Activated T-helper 2 cell treated with anti-CD3 and anti-CD28 coated beads, Interferon-gamma antibody, Interleukin-2, Interleukin-4, amounts not matched to agents 10 μg/mL and 5 μg/mL and 100 μg/mL, durations not matched to agents 14 hours and 24 hours and 36 hours (primary cell): ENCODE data around the gene ATP5IF1. TPM values are rescaled to one million over a fixed set of nuclear protein-coding genes. Genes with fewer than 3 reads are reported as not detected.

Source experiments
- DNase-seq: peaks from one replicate; pipeline ENCODE4 v3.0.0; 2021; ENCODE audit warnings: low spot score
- H3K27ac Mint-ChIP-seq: one replicate; pipeline ENCODE4 v1.8.0; 2021; ENCODE audit warnings: mixed read lengths
- H3K27me3 Mint-ChIP-seq: one replicate; pipeline ENCODE4 v1.8.0; 2021; ENCODE audit warnings: low read depth, mixed read lengths
- H3K36me3 Mint-ChIP-seq: one replicate; pipeline ENCODE4 v1.8.0; 2021; ENCODE audit warnings: low read depth, mixed read lengths
- H3K4me1 Mint-ChIP-seq: one replicate; pipeline ENCODE4 v1.8.0; 2021; ENCODE audit warnings: low read depth, mixed read lengths
- H3K4me3 Mint-ChIP-seq: one replicate; pipeline ENCODE4 v1.8.0; 2021; ENCODE audit warnings: low read depth, mild to moderate bottlenecking, moderate library complexity, mixed read lengths
- H3K9me3 Mint-ChIP-seq: one replicate; pipeline ENCODE4 v1.8.0; 2021; ENCODE audit warnings: mixed read lengths
- intact Hi-C: fragments of 100-400 bp; cut with micrococcal nuclease; formaldehyde crosslinking; loops from one replicate; pipeline ENCODE4 v1.15.1; 2023
- total RNA-seq: library from RNA; stranded (reverse); gene quantifications from 2 replicates; pipeline ENCODE4 v1.2.3, GENCODE V29; 2022

Gene ATP5IF1
- total RNA-seq, 1 donor from 2014 or later, result 137 TPM

DNA sequence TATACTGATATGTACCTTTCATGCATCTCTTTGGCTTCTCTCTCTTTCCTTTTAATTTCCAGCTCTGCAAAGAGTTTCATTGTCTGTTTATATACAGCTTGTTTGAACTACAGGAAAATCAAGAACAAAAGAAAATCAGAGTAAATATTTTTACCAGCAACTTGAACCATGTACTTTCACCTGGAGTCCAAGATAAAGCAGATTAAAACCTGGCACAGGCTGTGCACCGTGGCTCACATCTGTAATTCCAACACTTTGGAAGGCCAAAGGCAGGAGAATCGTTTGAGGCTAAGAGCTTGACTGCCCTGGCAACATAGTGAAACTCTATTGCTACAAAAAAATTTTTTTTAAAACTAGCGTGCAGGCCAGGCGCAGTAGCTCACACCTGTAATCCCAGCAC is 30.7 kb upstream of the ATP5IF1 start:
- no peaks in the 10 kb centered on the region for H3K27me3 Mint-ChIP-seq
- H3K4me3 Mint-ChIP-seq, result no peak overlapping the region
- no peak for DNase-seq
- peaks cover 24% of the 10 kb centered on the region for H3K4me1 Mint-ChIP-seq
- peaks cover 76% of the 10 kb centered on the region for H3K36me3 Mint-ChIP-seq
- no peaks in the 10 kb centered on the region for H3K9me3 Mint-ChIP-seq
- intact Hi-C loops, result loop anchor here (10.0 kb wide), 1 partner anchor 350 kb away; no protein-coding TSS in a partner anchor
- no peak overlapping the region for H3K27ac Mint-ChIP-seq

- H3K9me3 Mint-ChIP-seq, result no peaks in the 10 kb centered on the region
- H3K27me3 Mint-ChIP-seq, result no peaks in the 10 kb centered on the region
- H3K4me3 Mint-ChIP-seq, result no peak overlapping the region
- peaks cover 60% of the 10 kb centered on the region for H3K36me3 Mint-ChIP-seq
- intact Hi-C loops, result loop anchor here (1.0 to 10.0 kb wide), 2 partner anchors 118 to 354 kb away; no protein-coding TSS in a partner anchor
- H3K4me1 Mint-ChIP-seq, result peaks cover 14% of the 10 kb centered on the region
- H3K27ac Mint-ChIP-seq, result no peak overlapping the region
- peak; percentile 44 for DNase-seq
Measured at GRCh38 chr1:28208818-28209441, 27.0 kb upstream of the ATP5IF1 start.

DNA sequence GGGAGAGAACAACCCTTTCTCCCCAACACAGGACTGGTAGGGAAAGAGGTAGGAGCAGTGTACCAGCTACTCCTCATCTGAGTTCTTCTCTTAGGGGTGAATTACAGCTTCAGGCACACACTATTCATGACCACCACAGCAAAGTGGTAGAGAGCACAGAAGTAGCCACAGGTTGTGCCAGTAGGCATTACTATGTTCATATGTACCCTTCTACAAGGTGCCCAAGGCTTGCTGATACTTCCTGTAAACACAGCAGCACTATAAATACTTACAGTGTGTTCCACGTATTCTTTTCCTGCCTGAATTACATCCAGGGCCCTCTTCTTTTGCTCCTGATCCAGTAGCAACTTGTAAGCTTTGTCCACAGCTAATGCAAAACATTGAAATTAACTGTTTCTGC is 26.2 kb upstream of the ATP5IF1 start:
- DNase-seq, result no peak
- Mint-ChIP-seq H3K4me3 (no peak overlapping the region), H3K9me3 (no peaks in the 10 kb centered on the region), H3K36me3 (peaks cover 53% of the 10 kb centered on the region), H3K27ac (no peak overlapping the region), H3K27me3 (no peaks in the 10 kb centered on the region), H3K4me1 (peaks cover 14% of the 10 kb centered on the region)
- intact Hi-C loops, result loop anchor here (1.0 to 10.0 kb wide), 2 partner anchors 118 to 355 kb away; no protein-coding TSS in a partner anchor

DNA sequence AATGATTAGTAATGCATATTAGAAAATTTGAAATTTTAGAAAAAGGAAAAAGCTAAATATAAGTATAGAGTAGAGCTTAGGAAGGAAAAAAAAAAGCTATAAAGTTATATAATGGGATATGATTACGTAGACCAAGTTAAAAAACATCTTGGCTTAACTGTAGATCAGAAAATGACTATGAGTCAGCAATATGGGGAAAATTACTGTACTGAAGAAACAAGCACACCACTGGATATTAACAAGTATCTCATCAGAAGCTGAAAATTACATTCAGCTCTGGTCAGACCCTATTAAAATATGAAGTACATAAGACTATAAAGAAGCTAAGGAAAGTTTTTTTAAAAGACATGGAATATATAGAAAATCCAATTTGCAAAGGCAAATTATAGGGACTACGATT is 22.6 kb upstream of the ATP5IF1 start:
- intact Hi-C loops, result no loop called here
- Mint-ChIP-seq H3K27me3 (no peaks in the 10 kb centered on the region), H3K36me3 (peaks cover 38% of the 10 kb centered on the region), H3K4me3 (no peak overlapping the region), H3K4me1 (peaks cover 12% of the 10 kb centered on the region), H3K27ac (no peak overlapping the region), H3K9me3 (no peaks in the 10 kb centered on the region)
- DNase-seq, result no peak

DNA sequence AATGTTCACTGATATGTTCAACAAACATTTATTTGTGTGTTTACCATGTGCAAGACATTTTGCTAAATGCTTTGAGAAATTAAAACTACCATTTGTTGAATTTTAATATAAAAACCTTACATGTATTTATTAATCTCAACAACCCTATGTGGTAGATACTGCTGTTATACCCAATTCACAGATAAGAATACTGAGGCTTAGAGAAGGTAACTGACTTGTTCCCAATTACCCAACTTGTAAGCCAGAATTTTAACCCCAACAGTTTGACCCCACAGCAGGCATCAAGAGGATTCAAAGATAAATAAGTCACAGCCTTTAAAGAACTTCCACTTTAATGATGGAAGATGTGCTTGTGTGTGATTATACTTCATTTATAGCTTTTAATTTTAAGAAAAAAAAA is 6.8 kb upstream of the ATP5IF1 start:
- Mint-ChIP-seq H3K27ac (no peak overlapping the region), H3K4me1 (peaks cover 10% of the 10 kb centered on the region), H3K27me3 (no peaks in the 10 kb centered on the region), H3K36me3 (peaks cover 46% of the 10 kb centered on the region), H3K4me3 (no peak overlapping the region), H3K9me3 (no peaks in the 10 kb centered on the region)
- DNase-seq, result no peak
- intact Hi-C loops, result no loop called here

GRCh38 chr1:28229996-28230395 is 5.9 kb upstream of the ATP5IF1 start:
- intact Hi-C loops, result no loop called here

DNA sequence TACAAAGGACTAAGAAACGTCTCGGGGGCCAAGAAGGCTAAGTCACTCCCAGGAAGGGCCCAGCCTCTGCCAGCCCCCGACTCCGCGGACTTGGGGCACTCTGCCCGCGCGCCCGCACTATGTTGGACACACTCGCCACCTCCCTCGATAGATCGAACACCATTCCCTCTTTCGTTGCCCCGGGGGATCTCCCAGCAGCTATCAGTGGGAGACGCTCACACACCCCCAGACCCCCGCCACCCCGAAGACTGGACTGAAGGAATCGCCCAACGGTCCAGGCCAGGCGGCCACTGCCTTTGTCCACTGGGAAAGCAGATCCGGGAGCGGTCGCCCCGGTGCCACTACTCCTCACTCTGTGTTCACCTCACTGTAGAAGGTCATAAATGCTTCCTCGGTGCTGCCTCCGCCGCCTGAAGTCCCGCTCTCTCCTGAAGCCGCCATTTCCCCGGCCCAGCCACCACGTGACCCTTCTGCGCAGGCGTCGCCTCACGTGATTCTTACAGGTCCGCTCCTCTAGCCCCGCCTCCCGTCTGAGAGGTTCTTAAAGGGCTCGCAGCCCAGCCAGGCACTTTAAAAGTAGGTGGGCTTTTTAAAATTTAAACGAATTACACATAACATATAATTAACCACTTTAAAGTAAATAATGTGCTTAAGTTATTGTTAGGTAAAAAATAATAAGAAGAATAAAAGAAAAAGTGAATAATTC is 3.2 kb upstream of the ATP5IF1 start, which contains the start of gene DNAJC8:
DNAJC8 (minus strand) TSS at position 472 of the 706 bp plus-strand sequence; CDS start at position 441, 31 bp downstream.
- DNase-seq, result peak; percentile 91
- intact Hi-C loops, result no loop called here
- H3K4me1 Mint-ChIP-seq, result peaks cover 13% of the 10 kb centered on the region
- H3K36me3 Mint-ChIP-seq, result peaks cover 21% of the 10 kb centered on the region
- no peaks in the 10 kb centered on the region for H3K27me3 Mint-ChIP-seq
- peak within 1 kb of the TSS; percentile 96 for H3K4me3 Mint-ChIP-seq
- peak within 1 kb of the TSS; percentile 94 for H3K27ac Mint-ChIP-seq
- H3K9me3 Mint-ChIP-seq, result no peaks in the 10 kb centered on the region

More at GRCh38 chr1:28229996-28230395, 5.9 kb upstream of the ATP5IF1 start:
- Mint-ChIP-seq H3K27ac (no peak overlapping the region), H3K36me3 (peaks cover 41% of the 10 kb centered on the region), H3K9me3 (no peaks in the 10 kb centered on the region), H3K27me3 (no peaks in the 10 kb centered on the region), H3K4me3 (no peak overlapping the region), H3K4me1 (peaks cover 13% of the 10 kb centered on the region)
- no peak for DNase-seq

- Mint-ChIP-seq H3K36me3 (peaks cover 17% of the 10 kb centered on the region), H3K4me1 (peaks cover 13% of the 10 kb centered on the region), H3K4me3 (peak overlapping the region; percentile 14), H3K27me3 (no peaks in the 10 kb centered on the region), H3K27ac (no peak overlapping the region), H3K9me3 (no peaks in the 10 kb centered on the region)
- intact Hi-C loops, result no loop called here
- DNase-seq, result no peak
Measured at GRCh38 chr1:28233264-28233606, 2.7 kb upstream of the ATP5IF1 start.

DNA sequence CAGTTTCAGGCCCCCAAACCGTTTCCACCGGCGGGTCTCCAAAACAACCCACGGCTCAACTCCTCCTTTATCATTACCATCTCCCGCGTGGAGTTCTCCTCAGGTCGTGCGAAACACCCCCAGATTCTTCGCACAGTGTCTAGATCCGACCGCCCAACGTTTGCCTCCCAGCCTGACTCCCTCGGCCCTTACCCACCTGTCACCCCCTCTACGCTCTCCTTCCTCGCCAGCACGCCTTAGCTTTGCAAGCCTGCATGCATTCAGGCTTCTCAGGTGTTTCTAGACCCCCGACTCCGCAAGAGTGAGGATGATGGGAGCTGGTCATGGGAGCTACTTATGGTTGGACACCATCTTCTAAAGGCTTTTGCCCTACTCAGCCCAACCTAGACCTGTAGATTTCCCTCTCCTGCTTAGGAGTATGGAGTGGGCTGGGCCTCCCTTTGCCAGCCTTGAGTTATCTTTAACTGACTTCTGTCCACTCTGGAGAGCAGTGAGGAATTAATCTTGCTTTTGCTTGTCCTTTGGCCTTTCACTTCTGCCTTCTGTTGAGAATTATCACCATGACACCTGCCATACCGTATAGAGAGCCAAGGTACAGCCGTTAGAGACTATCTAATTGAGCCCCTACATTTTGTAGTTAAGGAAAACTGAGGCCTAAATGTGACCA is 865 bp downstream of the ATP5IF1 start:
- H3K4me3 Mint-ChIP-seq, result no peak overlapping the region
- no peaks in the 10 kb centered on the region for H3K9me3 Mint-ChIP-seq
- peaks cover 7% of the 10 kb centered on the region for H3K36me3 Mint-ChIP-seq
- no peaks in the 10 kb centered on the region for H3K27me3 Mint-ChIP-seq
- H3K4me1 Mint-ChIP-seq, result peaks cover 7% of the 10 kb centered on the region
- DNase-seq, result no peak
- intact Hi-C loops, result loop anchor here (1.0 to 5.0 kb wide), 2 partner anchors 10 to 501 kb away; partner anchors contain the start of gene YTHDF2
- no peak overlapping the region for H3K27ac Mint-ChIP-seq

- intact Hi-C loops, result loop anchor here (5.0 kb wide), 1 partner anchor 498 kb away; the partner anchor contains the start of gene YTHDF2
- Mint-ChIP-seq H3K27ac (no peak overlapping the region), H3K27me3 (no peaks in the 10 kb centered on the region), H3K9me3 (no peaks in the 10 kb centered on the region), H3K36me3 (peaks cover 3% of the 10 kb centered on the region), H3K4me1 (peaks cover 13% of the 10 kb centered on the region), H3K4me3 (no peak overlapping the region)
- no peak for DNase-seq
Measured at GRCh38 chr1:28239004-28239403, 3.1 kb downstream of the ATP5IF1 start.

DNA sequence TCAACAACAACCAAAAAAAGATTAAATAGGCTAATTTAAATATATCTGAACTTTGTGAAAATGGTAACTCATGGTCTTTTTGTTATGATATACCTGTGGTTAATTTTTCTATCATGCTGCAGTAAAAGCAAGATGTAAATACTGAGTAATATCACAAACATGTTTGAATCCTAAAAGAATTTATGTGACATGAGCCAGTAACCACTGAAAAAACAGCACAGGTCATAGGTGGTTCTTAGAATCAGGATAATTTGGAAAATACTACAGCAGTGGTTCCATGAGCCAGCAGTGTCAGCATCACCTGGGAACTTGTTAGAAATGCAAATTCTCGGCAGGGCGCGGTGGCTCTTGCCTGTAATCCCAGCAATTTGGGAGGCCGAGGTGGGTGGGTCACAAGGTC is 4.1 kb downstream of the ATP5IF1 start:
- intact Hi-C loops, result no loop called here
- no peaks in the 10 kb centered on the region for H3K27me3 Mint-ChIP-seq

GRCh38 chr1:28241638-28242241 is 5.8 kb downstream of the ATP5IF1 start:
- peaks cover 3% of the 10 kb centered on the region for H3K36me3 Mint-ChIP-seq
- peaks cover 21% of the 10 kb centered on the region for H3K4me1 Mint-ChIP-seq
- intact Hi-C loops, result no loop called here

More for the DNA sequence above, 4.1 kb downstream of the ATP5IF1 start:
- Mint-ChIP-seq H3K4me1 (peaks cover 17% of the 10 kb centered on the region), H3K36me3 (peaks cover 3% of the 10 kb centered on the region), H3K27ac (no peak overlapping the region), H3K9me3 (no peaks in the 10 kb centered on the region), H3K4me3 (no peak overlapping the region)
- DNase-seq, result no peak

More at GRCh38 chr1:28241638-28242241, 5.8 kb downstream of the ATP5IF1 start:
- Mint-ChIP-seq H3K9me3 (no peaks in the 10 kb centered on the region), H3K4me3 (no peak overlapping the region), H3K27me3 (no peaks in the 10 kb centered on the region), H3K27ac (no peak overlapping the region)
- no peak for DNase-seq
